ENCODE results near the gene C1orf159.

- TF ChIP-seq CTCF (IDR thresholded peaks at IDR 0.05) (no peak), POLR2A (IDR thresholded peaks at IDR 0.05) (no peak)
Observed at GRCh38 chr1:1137256-1138045, 21.6 kb upstream of the C1orf159 start.

Measured in esophagus squamous epithelium (tissue), 4 donors.